Spinal cord (tissue), 10 donors: ENCODE measurements around the gene ABHD6. TPM values are rescaled to one million over a fixed set of nuclear protein-coding genes. Genes with fewer than 3 reads are reported as not detected.
"Not testable (repeated sequence)": the region's sequence is repeated elsewhere in the genome, so short reads cannot be mapped to it uniquely, and the experiment has no call there.

Source experiments
- DNase-seq, 6 donors: peaks; one replicate each; pipeline versions ENCODE4 v3.0.0 to v3.0.0-alpha.2; 2013 to 2015; ENCODE audit warnings: low spot score in 6 of 6, low read depth in 4 of 6
- H3K27ac ChIP-seq: one replicate; pipeline ENCODE4 v1.5.1; 2013; ENCODE audit warnings: low read depth, low read length, control low read depth
- H3K27me3 ChIP-seq: one replicate; pipeline ENCODE4 v1.6.1; 2013; ENCODE audit warnings: low read length; ENCODE audit not compliant: control insufficient read depth, insufficient read depth
- H3K36me3 ChIP-seq: one replicate; pipeline ENCODE4 v1.6.1; 2013; ENCODE audit warnings: low read length; ENCODE audit not compliant: control insufficient read depth, insufficient read depth
- H3K4me1 ChIP-seq: one replicate; pipeline ENCODE4 v1.6.1; 2013; ENCODE audit warnings: low read length; ENCODE audit not compliant: control insufficient read depth, insufficient read depth
- H3K4me3 ChIP-seq: one replicate; pipeline ENCODE4 v1.5.1; 2013; ENCODE audit warnings: low read depth, low read length, control low read depth
- H3K9me3 ChIP-seq: one replicate; pipeline ENCODE4 v1.6.1; 2013; ENCODE audit warnings: low read length; ENCODE audit not compliant: control insufficient read depth, insufficient read depth
- WGBS: methylation state at CpG from one replicate; pipeline ENCODE4 v1.1.5; 2013; ENCODE audit warnings: missing lambda C conversion rate; ENCODE audit not compliant: insufficient coverage; 5-methylcytosine and 5-hydroxymethylcytosine counted together
- polyA plus RNA-seq, 2 donors: library from polyadenylated mRNA; unstranded; fragments of 120-200 nt; gene quantifications; one replicate each; pipeline ENCODE4 v1.2.1, GENCODE V29; 2013; ENCODE audit not compliant: insufficient read length in 2 of 2
- total RNA-seq, 2 donors: library from RNA; depleted of rRNA in 1 of 2; stranded (reverse); fragments of 120-200 nt in 1 of 2; fragments of >200 nt in 1 of 2; gene quantifications; one replicate each; pipeline versions ENCODE4 v1.2.3 to v1.2.4, GENCODE V29; 2013 to 2014
- donor health status: healthy.

The ABHD6 gene
- total and polyA plus RNA-seq, 4 donors = 21.5 to 22.9 (median 22.3) TPM

- peaks cover 15% of the 10 kb centered on the region for H3K4me1 ChIP-seq
- H3K27ac ChIP-seq = peak within 1 kb of the TSS; percentile 9
- DNase-seq = peak in 5 of 6 donors; percentile 66 to 94 (median 77)
- no peaks in the 10 kb centered on the region for H3K36me3 ChIP-seq
- H3K27me3 ChIP-seq = no peaks in the 10 kb centered on the region
- H3K9me3 ChIP-seq = no peaks in the 10 kb centered on the region
- WGBS = under 1% methylated on average over 79 of the region's 79 CpGs
- H3K4me3 ChIP-seq = peak within 1 kb of the TSS; percentile 67
Observed at GRCh38 chr3:58332575-58333188, 95.1 kb downstream of the ABHD6 start, which contains the start of gene PXK. Gene PXK, plus strand, starts transcription at chr3:58332892. Its CDS starts 97 bp downstream, at chr3:58332989.

DNA sequence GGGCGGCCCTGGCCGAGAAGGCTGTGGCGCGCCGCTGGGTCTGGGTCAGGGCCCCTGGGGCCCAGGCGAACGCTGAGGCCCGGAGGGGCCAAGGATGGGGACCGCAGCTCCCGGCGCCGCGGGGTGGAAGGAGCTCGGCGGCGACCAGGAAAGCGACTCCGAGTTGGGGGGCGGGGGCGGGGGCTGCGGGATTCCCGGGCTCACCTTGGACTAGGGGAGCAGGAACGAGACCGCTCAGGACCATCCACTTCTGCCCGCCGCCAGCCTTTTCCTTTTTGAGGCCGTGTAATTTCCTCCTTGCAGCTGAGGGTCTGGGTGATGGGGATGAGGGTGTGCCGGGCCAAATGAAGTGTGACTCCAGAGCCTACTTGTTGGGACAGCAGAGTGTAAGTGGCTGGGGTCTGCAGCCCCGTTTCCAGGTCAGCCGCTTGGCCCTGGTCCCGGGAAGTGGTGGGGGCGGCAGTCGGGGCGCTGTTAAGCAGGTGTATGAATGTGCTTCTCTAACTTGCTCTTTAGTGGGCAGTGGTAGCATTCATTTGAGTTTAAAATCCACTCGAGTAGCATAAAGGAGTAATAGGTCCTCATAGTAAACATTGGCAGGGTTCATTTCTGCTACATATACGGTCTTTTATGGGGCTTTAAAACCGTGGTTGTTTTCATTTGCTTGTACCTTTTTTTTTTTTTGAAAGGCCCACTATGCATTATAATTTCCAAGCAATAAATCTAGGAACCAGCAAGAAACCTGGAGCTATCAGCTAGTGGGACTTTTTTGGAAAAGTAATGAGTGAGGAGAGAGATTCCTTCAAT, 95.8 kb downstream of the ABHD6 start:
- no peaks in the 10 kb centered on the region for H3K36me3 ChIP-seq
- peak overlapping the region; percentile 9 for H3K27ac ChIP-seq
- H3K4me3 ChIP-seq = peak overlapping the region; percentile 67
- peaks cover 15% of the 10 kb centered on the region for H3K4me1 ChIP-seq
- peak in 3 of 6 donors; percentile 39 to 85 (median 54) for DNase-seq
- no peaks in the 10 kb centered on the region for H3K27me3 ChIP-seq
- H3K9me3 ChIP-seq = no peaks in the 10 kb centered on the region
- 0% methylated on average over 34 of the region's 37 CpGs for WGBS

GRCh38 chr3:58334013-58334321, 96.4 kb downstream of the ABHD6 start:
- peaks cover 15% of the 10 kb centered on the region for H3K4me1 ChIP-seq
- peak overlapping the region; percentile 33 for H3K27ac ChIP-seq
- no CpG with 5 or more reads among the region's 4 CpGs for WGBS
- no peaks in the 10 kb centered on the region for H3K27me3 ChIP-seq
- H3K36me3 ChIP-seq = no peaks in the 10 kb centered on the region
- peak overlapping the region; percentile 67 for H3K4me3 ChIP-seq
- peak in 2 of 6 donors; percentile 43 to 51 for DNase-seq
- no peaks in the 10 kb centered on the region for H3K9me3 ChIP-seq

GRCh38 chr3:58334506-58334884, 96.9 kb downstream of the ABHD6 start:
- no peak for DNase-seq
- peak overlapping the region; percentile 67 for H3K4me3 ChIP-seq
- WGBS = no CpG with 5 or more reads among the region's 1 CpG

GRCh38 chr3:58335652-58335947, 98.0 kb downstream of the ABHD6 start:
- 53% methylated on average over 1 of the region's 1 CpG for whole genome bisulfite sequencing
- DNase-seq = no peak
- peaks cover 15% of the 10 kb centered on the region for H3K4me1 ChIP-seq
- H3K4me3 ChIP-seq = no peak overlapping the region
- no peak overlapping the region for H3K27ac ChIP-seq
- no peaks in the 10 kb centered on the region for H3K27me3 ChIP-seq
- no peaks in the 10 kb centered on the region for H3K9me3 ChIP-seq
- H3K36me3 ChIP-seq = peaks cover 3% of the 10 kb centered on the region

More at GRCh38 chr3:58334506-58334884, 96.9 kb downstream of the ABHD6 start:
- H3K27me3 ChIP-seq = no peaks in the 10 kb centered on the region
- H3K9me3 ChIP-seq = no peaks in the 10 kb centered on the region
- H3K36me3 ChIP-seq = peaks cover 3% of the 10 kb centered on the region
- peak overlapping the region; percentile 33 for H3K27ac ChIP-seq
- H3K4me1 ChIP-seq = peaks cover 15% of the 10 kb centered on the region

GRCh38 chr3:58336135-58336882, 98.7 kb downstream of the ABHD6 start:
- Histone ChIP-seq H3K27ac (no peak overlapping the region), H3K4me3 (no peak overlapping the region), H3K27me3 (no peaks in the 10 kb centered on the region), H3K9me3 (no peaks in the 10 kb centered on the region), H3K36me3 (peaks cover 3% of the 10 kb centered on the region), H3K4me1 (peaks cover 15% of the 10 kb centered on the region)
- 100% methylated on average over 1 of the region's 3 CpGs for WGBS
- no peak for DNase-seq

DNA sequence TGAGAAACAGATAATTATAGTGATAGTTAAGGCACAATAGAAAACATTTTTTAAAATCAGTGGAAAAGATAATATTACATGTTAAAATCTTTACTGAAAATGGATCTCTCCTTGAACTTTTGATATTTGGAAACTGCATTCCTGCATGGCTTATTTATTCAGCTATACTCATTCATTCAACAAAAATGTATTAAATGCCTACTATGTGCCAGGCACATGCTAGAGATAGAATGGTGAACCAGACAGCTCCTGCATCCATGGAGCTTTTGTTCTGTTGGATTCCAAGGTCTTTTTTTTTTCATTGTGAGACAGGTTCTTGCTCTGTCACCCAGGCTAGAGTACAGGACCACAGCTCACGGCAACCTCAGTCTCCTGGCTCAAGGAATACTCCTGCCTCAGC, 99.6 kb downstream of the ABHD6 start:
- Histone ChIP-seq H3K4me1 (peaks cover 12% of the 10 kb centered on the region), H3K27me3 (no peaks in the 10 kb centered on the region)

GRCh38 chr3:58339146-58339545, 101.6 kb downstream of the ABHD6 start:
- DNase-seq, H3K36me3 ChIP-seq: not testable (repeated sequence)

More for the DNA sequence above, 99.6 kb downstream of the ABHD6 start:
- no peak for DNase-seq
- H3K9me3 ChIP-seq = no peaks in the 10 kb centered on the region
- 86% methylated on average over 1 of the region's 1 CpG for WGBS
- peaks cover 3% of the 10 kb centered on the region for H3K36me3 ChIP-seq
- no peak overlapping the region for H3K4me3 ChIP-seq
- no peak overlapping the region for H3K27ac ChIP-seq

DNA sequence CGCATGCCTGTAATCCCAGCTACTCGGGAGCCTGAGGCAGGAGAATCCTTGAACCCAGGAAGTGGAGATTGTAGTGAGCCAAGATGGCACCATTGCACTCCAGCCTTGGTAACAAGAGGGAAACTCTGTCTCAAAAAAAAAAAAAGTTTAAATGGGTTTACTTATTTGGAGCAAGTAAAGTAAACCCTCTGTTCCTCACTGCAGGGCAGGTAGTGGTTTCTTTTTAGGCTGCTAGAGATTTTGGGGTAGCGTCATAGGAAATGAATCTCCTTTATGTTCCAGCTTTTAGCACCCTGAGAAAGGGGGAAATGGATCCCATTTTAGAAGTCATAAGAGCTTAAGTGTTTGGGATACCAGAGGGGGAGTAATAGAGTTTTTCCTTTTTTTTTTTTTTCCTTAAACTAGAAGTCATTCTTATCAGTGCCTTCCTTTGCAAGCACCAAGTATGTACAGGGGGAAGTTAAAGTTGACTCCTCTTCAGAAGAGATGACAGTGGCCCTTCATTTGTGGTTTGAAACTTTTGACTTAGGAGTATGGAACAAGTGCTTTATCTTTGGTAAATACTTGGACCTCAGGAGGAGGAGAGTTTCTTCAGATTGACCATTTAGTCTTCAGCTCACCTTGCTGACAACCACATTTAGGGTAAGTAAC, 103.1 kb downstream of the ABHD6 start:
- Histone ChIP-seq H3K27ac (no peak overlapping the region), H3K36me3 (peaks cover 3% of the 10 kb centered on the region), H3K4me1 (no peaks in the 10 kb centered on the region), H3K27me3 (no peaks in the 10 kb centered on the region), H3K4me3 (no peak overlapping the region), H3K9me3 (no peaks in the 10 kb centered on the region)
- 100% methylated on average over 2 of the region's 3 CpGs for WGBS
- DNase-seq = no peak

More at GRCh38 chr3:58339146-58339545, 101.6 kb downstream of the ABHD6 start:
- not testable (repeated sequence) for H3K4me1 ChIP-seq, H3K9me3 ChIP-seq, H3K27me3 ChIP-seq, H3K4me3 ChIP-seq, H3K27ac ChIP-seq
- 94% methylated on average over 4 of the region's 12 CpGs for WGBS
